Activated CD4-positive, alpha-beta T cell treated with anti-CD3 and anti-CD28 coated beads, Interleukin-2, amount 10 ng/mL, durations not matched to agents 7 days and 5 days (primary cell): ENCODE data around the gene BSN. TPM values are rescaled to one million over a fixed set of nuclear protein-coding genes. Genes with fewer than 3 reads are reported as not detected.

ENCODE experiments used
- CTCF ChIA-PET: fragments of 350-600 bp; sonication (Branson Sonifier 250); formaldehyde crosslinking; loops from one replicate; lab custom pipeline; 2021; ENCODE audit warnings: antibody characterized with exemption; lab: Charles Lee
- POLR2A ChIA-PET: fragments of 350-600 bp; sonication (Branson Sonifier 250); formaldehyde crosslinking; loops from one replicate; lab custom pipeline; 2021; ENCODE audit warnings: antibody characterized with exemption; lab: Charles Lee
- DNase-seq: peaks from one replicate; pipeline ENCODE4 v3.0.0-alpha.2; 2020
- H3K27ac Mint-ChIP-seq: one replicate; pipeline ENCODE4 v1.8.0; 2021; ENCODE audit warnings: mild to moderate bottlenecking, moderate library complexity, mixed read lengths
- H3K27me3 Mint-ChIP-seq: one replicate; pipeline ENCODE4 v1.8.0; 2021; ENCODE audit warnings: mixed read lengths
- H3K36me3 Mint-ChIP-seq: one replicate; pipeline ENCODE4 v1.8.0; 2021; ENCODE audit warnings: low read depth, mixed read lengths
- H3K4me1 Mint-ChIP-seq: one replicate; pipeline ENCODE4 v1.8.0; 2021; ENCODE audit warnings: mixed read lengths
- H3K4me3 Mint-ChIP-seq: one replicate; pipeline ENCODE4 v1.8.0; 2021; ENCODE audit warnings: mild to moderate bottlenecking, moderate library complexity, mixed read lengths
- H3K9me3 Mint-ChIP-seq: one replicate; pipeline ENCODE4 v1.8.0; 2021; ENCODE audit warnings: mixed read lengths
- total RNA-seq, 2 experiments: library from RNA; stranded (reverse); gene quantifications; one replicate each; pipeline ENCODE4 v1.2.3, GENCODE V29; 2021

Gene BSN, protein sequence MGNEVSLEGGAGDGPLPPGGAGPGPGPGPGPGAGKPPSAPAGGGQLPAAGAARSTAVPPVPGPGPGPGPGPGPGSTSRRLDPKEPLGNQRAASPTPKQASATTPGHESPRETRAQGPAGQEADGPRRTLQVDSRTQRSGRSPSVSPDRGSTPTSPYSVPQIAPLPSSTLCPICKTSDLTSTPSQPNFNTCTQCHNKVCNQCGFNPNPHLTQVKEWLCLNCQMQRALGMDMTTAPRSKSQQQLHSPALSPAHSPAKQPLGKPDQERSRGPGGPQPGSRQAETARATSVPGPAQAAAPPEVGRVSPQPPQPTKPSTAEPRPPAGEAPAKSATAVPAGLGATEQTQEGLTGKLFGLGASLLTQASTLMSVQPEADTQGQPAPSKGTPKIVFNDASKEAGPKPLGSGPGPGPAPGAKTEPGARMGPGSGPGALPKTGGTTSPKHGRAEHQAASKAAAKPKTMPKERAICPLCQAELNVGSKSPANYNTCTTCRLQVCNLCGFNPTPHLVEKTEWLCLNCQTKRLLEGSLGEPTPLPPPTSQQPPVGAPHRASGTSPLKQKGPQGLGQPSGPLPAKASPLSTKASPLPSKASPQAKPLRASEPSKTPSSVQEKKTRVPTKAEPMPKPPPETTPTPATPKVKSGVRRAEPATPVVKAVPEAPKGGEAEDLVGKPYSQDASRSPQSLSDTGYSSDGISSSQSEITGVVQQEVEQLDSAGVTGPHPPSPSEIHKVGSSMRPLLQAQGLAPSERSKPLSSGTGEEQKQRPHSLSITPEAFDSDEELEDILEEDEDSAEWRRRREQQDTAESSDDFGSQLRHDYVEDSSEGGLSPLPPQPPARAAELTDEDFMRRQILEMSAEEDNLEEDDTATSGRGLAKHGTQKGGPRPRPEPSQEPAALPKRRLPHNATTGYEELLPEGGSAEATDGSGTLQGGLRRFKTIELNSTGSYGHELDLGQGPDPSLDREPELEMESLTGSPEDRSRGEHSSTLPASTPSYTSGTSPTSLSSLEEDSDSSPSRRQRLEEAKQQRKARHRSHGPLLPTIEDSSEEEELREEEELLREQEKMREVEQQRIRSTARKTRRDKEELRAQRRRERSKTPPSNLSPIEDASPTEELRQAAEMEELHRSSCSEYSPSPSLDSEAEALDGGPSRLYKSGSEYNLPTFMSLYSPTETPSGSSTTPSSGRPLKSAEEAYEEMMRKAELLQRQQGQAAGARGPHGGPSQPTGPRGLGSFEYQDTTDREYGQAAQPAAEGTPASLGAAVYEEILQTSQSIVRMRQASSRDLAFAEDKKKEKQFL (N-terminal part only)
- under 1 TPM; 0.06 to 0.07 TPM for total RNA-seq

- Mint-ChIP-seq H3K9me3 (no peaks in the 10 kb centered on the region), H3K4me3 (peak within 1 kb of the TSS; percentile 80), H3K4me1 (peaks cover 28% of the 10 kb centered on the region), H3K27ac (peak within 1 kb of the TSS; percentile 78), H3K27me3 (peaks cover 40% of the 10 kb centered on the region), H3K36me3 (no peaks in the 10 kb centered on the region)
- peak; percentile 85 for DNase-seq
- ChIA-PET CTCF (interaction anchor here (0.5 to 1.6 kb wide), 3 partner anchors 14 to 285 kb away, joined by 3 to 6 read pairs (median 3); no protein-coding TSS in a partner anchor), POLR2A (no interaction called here)
Measured at GRCh38 chr3:49553692-49554632, at the start of gene BSN. Gene BSN (plus strand): TSS chr3:49554477. CDS start chr3:49554603, 126 bp downstream.

- POLR2A ChIA-PET, result no interaction called here
- DNase-seq, result no peak
- no peaks in the 10 kb centered on the region for H3K4me1 Mint-ChIP-seq
- H3K27ac Mint-ChIP-seq, result no peak overlapping the region
- peaks cover 9% of the 10 kb centered on the region for H3K36me3 Mint-ChIP-seq
- CTCF ChIA-PET, result interaction anchor here (1.1 to 1.2 kb wide), 2 partner anchors 10 to 32 kb away, joined by 3 read pairs; no protein-coding TSS in a partner anchor
- H3K4me3 Mint-ChIP-seq, result no peak overlapping the region
- H3K27me3 Mint-ChIP-seq, result no peaks in the 10 kb centered on the region
- H3K9me3 Mint-ChIP-seq, result no peaks in the 10 kb centered on the region
Measured at GRCh38 chr3:49506906-49507305, 47.4 kb upstream of the BSN start.

- Mint-ChIP-seq H3K9me3 (no peaks in the 10 kb centered on the region), H3K27me3 (no peaks in the 10 kb centered on the region), H3K36me3 (peaks cover 19% of the 10 kb centered on the region), H3K4me1 (no peaks in the 10 kb centered on the region), H3K27ac (no peak overlapping the region), H3K4me3 (no peak overlapping the region)
- ChIA-PET CTCF (interaction anchor here (0.7 to 2.1 kb wide), 5 partner anchors 9 to 1482 kb away, joined by 3 to 8 read pairs (median 4); no protein-coding TSS in a partner anchor), POLR2A (no interaction called here)
- DNase-seq, result no peak
Measured at GRCh38 chr3:49509028-49509561, 45.2 kb upstream of the BSN start.

DNA sequence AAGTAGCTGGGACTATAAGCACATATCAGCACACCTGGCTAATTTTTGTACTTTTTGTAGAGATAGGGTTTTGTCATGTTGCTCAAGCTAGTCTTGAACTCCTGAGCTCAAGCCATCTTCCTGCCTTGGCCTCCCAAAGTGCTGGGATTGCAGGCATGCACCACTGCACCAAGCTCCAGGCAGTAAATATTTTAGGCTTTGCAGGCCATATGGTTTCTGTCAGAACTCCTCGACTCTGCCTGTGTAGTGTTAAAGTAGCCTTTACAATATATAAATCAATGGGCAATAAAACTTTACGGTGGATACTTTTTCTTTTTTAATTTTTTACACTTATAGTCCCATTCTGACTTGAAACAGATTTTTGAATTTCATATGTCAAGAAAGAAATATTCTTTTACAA lies 42.6 kb upstream of the BSN start:
- Mint-ChIP-seq H3K27ac (no peak overlapping the region), H3K36me3 (peaks cover 19% of the 10 kb centered on the region), H3K27me3 (no peaks in the 10 kb centered on the region), H3K4me3 (no peak overlapping the region), H3K4me1 (no peaks in the 10 kb centered on the region), H3K9me3 (no peaks in the 10 kb centered on the region)
- ChIA-PET CTCF (interaction anchor here (1.5 kb wide), 1 partner anchor 28 kb away, joined by 7 read pairs; no protein-coding TSS in a partner anchor), POLR2A (no interaction called here)
- no peak for DNase-seq

DNA sequence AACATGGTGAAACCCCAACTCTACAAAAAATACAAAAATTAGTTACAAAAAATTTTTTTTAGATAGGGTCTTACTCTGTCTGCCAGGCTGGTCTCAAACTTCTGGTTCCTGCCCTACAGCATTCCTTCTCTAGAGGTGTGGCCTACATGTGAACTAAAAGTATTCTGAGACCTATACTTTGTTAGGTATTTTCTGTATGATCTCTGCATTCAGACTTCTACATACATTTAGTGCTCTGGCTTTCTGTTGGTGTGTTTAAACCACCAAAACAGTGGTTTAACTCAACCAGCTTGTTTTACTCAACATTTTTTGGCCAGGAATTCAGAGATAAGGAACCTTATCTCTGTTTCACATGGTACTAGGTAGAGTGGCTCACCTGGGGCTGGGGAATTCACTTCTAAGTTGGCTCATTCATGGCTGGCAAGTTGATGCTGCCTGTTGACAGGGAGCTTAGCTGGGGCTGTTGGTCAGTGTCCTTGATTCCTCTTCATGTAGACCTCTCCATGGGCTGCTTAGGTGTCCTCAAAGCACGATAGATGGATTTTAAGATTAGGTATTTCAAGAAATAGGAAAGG lies 41.4 kb upstream of the BSN start:
- H3K36me3 Mint-ChIP-seq, result peaks cover 26% of the 10 kb centered on the region

GRCh38 chr3:49513494-49514124 lies 40.7 kb upstream of the BSN start:
- H3K4me1 Mint-ChIP-seq, result no peaks in the 10 kb centered on the region
- H3K27me3 Mint-ChIP-seq, result no peaks in the 10 kb centered on the region
- no peaks in the 10 kb centered on the region for H3K9me3 Mint-ChIP-seq
- POLR2A ChIA-PET, result no interaction called here
- DNase-seq, result no peak
- H3K4me3 Mint-ChIP-seq, result no peak overlapping the region
- peaks cover 26% of the 10 kb centered on the region for H3K36me3 Mint-ChIP-seq
- H3K27ac Mint-ChIP-seq, result no peak overlapping the region
- CTCF ChIA-PET, result interaction anchor here (1.0 to 3.0 kb wide), 2 partner anchors 13 to 28 kb away, joined by 3 to 8 read pairs; no protein-coding TSS in a partner anchor

More for the DNA sequence above, 41.4 kb upstream of the BSN start:
- no peak overlapping the region for H3K4me3 Mint-ChIP-seq
- H3K4me1 Mint-ChIP-seq, result no peaks in the 10 kb centered on the region
- DNase-seq, result no peak
- no peak overlapping the region for H3K27ac Mint-ChIP-seq
- no peaks in the 10 kb centered on the region for H3K9me3 Mint-ChIP-seq
- ChIA-PET POLR2A (no interaction called here), CTCF (interaction anchor here (1.5 to 3.0 kb wide), 2 partner anchors 12 to 27 kb away, joined by 7 to 8 read pairs; no protein-coding TSS in a partner anchor)
- H3K27me3 Mint-ChIP-seq, result no peaks in the 10 kb centered on the region

DNA sequence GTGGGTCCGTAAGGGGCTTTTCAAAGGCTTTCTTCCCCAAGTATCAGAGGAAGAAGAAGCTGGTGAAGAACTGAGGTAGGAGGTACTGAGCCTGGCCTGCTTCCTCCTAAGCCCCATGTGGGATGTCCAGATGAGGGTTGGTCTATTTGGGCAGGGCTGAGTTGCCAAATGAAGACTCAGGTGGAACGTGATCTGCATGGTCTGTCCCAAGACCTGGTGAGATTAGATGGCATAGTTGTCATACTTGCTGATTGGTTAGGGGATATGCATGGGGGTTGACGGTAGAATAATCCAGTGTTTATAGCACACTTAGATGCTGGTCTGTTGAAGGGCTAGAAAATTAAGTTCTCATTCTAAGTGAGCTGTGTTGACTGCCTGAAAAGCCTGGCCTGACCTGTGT lies 36.3 kb upstream of the BSN start:
- H3K36me3 Mint-ChIP-seq, result peaks cover 15% of the 10 kb centered on the region
- no peak overlapping the region for H3K27ac Mint-ChIP-seq
- ChIA-PET POLR2A (no interaction called here), CTCF (interaction anchor here (1.5 to 1.7 kb wide), 2 partner anchors 9 to 44 kb away, joined by 4 to 7 read pairs; no protein-coding TSS in a partner anchor)
- no peak for DNase-seq
- H3K9me3 Mint-ChIP-seq, result no peaks in the 10 kb centered on the region
- H3K27me3 Mint-ChIP-seq, result no peaks in the 10 kb centered on the region
- no peak overlapping the region for H3K4me3 Mint-ChIP-seq
- no peaks in the 10 kb centered on the region for H3K4me1 Mint-ChIP-seq

- CTCF ChIA-PET, result interaction anchor here (1.5 to 1.7 kb wide), 2 partner anchors 9 to 44 kb away, joined by 4 to 7 read pairs; no protein-coding TSS in a partner anchor
- no peak for DNase-seq
- no peak overlapping the region for H3K4me3 Mint-ChIP-seq
- no peaks in the 10 kb centered on the region for H3K9me3 Mint-ChIP-seq
- H3K4me1 Mint-ChIP-seq, result no peaks in the 10 kb centered on the region
- no peaks in the 10 kb centered on the region for H3K27me3 Mint-ChIP-seq
- peaks cover 13% of the 10 kb centered on the region for H3K36me3 Mint-ChIP-seq
- no peak overlapping the region for H3K27ac Mint-ChIP-seq
- POLR2A ChIA-PET, result no interaction called here
Measured at GRCh38 chr3:49518441-49518840, 35.8 kb upstream of the BSN start.

DNA sequence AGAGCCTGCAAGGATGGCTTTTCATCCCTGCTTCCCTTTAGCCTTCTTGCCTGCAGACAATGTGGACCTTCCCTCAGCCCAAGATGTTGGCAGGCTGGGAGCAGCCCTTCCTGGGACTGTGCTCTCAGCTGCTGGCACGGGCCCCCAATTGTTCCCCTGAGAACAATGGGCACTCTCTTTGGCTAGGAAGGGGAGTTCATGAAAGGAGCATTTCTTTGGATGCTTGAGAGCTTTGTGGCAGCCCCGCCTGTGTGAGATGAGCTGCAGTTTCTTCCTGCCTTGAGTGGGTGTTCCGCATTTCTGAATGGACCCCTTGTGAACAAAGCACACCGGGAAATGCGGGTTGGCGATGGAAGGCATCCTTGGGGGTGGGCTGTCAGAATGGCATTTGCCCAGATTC lies 35.0 kb upstream of the BSN start:
- CTCF ChIA-PET, result interaction anchor here (1.1 to 3.1 kb wide), 3 partner anchors 10 to 123 kb away, joined by 3 to 18 read pairs (median 7); no protein-coding TSS in a partner anchor
- DNase-seq, result no peak
- Mint-ChIP-seq H3K36me3 (peaks cover 9% of the 10 kb centered on the region), H3K4me1 (no peaks in the 10 kb centered on the region), H3K9me3 (no peaks in the 10 kb centered on the region), H3K4me3 (no peak overlapping the region), H3K27ac (no peak overlapping the region), H3K27me3 (no peaks in the 10 kb centered on the region)
- POLR2A ChIA-PET, result no interaction called here

DNA sequence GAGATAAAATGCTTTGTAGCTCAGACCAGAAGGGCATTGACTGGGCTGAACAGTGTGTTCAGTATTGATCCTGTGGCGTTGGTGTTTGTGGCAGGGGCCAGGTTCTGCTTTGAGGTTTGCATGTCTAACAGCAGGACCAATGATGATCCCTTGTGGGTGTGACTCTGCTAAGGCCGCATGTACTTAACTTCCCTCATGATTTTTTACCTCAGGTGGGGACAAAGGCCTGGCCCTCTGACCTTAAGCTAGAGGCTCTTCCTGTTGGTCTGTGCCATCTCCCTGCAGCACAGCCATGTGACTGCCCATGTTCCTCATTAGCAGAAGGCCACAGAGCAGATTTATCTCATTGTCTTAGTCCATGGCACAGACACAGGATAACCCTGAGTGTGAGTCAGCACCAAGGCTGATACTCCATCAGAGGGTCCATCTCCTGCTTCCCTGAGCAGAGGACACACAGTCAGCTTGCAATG lies 34.3 kb upstream of the BSN start:
- no peaks in the 10 kb centered on the region for H3K4me1 Mint-ChIP-seq
- ChIA-PET POLR2A (no interaction called here), CTCF (interaction anchor here (0.6 to 3.1 kb wide), 3 partner anchors 20 to 339 kb away, joined by 3 to 18 read pairs (median 3); no protein-coding TSS in a partner anchor)
- DNase-seq, result no peak
- H3K27me3 Mint-ChIP-seq, result no peaks in the 10 kb centered on the region
- H3K27ac Mint-ChIP-seq, result no peak overlapping the region
- H3K4me3 Mint-ChIP-seq, result no peak overlapping the region
- H3K9me3 Mint-ChIP-seq, result no peaks in the 10 kb centered on the region
- peaks cover 9% of the 10 kb centered on the region for H3K36me3 Mint-ChIP-seq
